Measurements from ENCODE around the gene SERPINE1.

The SERPINE1 gene

DNA sequence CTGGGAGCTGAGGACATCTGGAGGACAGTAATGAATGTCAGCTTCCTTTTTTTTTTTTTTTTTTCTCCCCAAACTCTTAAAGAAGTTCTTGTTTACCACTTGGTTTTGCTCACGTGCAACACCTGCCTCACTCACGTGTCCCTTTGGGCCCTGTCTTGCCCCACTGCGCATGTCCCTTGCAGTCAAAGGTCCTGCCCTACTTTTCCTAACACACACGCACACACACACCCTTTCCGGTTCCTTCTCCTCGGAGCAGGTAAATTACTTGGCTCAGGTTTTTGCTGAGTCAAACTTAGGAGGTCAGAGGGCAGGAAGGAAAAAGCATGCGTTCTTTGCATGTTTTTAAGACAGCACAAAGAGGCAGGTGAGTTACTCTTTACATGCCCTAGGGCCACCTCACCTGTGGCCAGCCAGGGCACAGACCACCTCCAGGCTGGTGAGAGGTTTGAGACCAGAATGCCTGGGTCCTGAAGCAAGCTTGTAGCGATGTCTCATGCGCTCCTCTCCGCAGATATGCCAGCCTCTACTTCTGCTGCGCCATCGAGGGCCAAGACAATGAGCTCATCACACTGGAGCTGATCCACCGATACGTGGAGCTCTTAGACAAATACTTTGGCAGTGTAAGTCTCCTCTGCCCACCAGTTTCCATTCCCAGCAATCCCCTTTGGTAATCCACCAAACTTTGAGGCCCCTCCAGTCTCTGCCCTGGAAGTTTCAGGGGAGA, 30.1 kb downstream of the SERPINE1 start:
- DNase-seq, result no peak

DNA sequence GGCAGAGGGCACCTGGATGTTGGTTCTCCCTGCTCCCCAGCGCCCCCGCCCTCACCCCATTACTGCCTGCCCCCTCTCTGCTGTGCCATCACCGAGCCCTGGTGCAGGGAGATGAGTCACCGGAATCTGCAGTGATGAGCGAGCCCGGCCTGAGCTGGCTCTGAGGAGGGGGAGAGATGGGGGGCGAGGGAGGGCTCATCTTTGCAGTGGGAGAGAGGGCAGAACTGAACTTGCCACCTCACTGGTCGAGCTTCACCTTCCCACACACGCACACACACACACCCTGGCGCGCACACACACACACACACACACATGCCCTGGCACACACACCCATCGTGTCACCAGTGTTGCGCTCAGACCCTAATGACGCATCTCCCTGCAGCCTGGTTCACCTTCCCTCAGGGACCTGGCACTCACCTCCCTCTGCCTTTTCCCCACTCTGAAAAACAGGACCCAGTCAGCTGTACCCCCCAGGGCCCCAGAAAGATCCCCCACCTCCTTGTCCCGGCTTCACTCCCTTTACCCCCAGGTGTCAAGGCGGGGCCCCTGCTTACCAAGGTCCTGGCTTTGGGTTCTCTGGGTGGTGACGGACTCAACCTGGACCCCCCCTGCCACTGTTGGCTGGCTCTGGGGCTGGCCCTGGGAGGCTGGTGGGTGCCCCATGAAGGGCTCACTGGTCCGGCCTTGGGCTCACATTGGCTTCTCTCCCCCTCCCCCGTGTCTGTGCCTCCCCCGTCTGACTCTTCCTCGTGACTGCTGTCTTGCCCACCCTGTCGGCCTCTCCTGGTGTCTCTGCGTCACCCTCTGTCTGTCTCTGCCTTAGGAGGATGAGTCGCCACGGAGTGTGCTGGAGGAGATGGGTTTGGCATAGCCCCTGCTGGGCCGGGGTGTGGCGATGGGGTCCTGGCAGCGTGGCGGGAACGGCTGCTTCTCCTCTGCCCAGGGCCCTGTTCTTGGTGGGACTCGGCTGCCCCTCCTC, 33.1 kb downstream of the SERPINE1 start:
- DNase-seq, result no peak

DNA sequence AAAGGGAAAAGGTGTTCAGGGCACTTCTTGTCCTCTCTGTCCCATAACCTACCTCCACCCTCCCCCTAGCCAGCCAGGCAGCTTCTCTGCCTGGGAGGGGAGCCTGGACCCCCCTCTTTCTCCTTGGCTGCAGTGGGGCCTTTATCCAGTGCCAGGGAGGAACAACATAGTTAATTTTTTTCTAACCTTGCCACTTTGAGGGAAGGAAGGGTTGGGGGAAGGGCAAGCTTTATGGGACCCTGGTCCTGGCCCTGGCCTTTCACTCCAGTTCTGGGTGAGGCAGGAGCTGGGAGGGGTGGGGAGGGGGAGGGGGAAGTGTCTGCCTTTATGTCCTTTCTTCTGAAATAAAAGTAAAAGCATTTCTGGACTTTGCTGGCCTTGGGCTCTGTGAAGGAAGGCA, 34.0 kb downstream of the SERPINE1 start:
- DNase-seq, result no peak

DNA sequence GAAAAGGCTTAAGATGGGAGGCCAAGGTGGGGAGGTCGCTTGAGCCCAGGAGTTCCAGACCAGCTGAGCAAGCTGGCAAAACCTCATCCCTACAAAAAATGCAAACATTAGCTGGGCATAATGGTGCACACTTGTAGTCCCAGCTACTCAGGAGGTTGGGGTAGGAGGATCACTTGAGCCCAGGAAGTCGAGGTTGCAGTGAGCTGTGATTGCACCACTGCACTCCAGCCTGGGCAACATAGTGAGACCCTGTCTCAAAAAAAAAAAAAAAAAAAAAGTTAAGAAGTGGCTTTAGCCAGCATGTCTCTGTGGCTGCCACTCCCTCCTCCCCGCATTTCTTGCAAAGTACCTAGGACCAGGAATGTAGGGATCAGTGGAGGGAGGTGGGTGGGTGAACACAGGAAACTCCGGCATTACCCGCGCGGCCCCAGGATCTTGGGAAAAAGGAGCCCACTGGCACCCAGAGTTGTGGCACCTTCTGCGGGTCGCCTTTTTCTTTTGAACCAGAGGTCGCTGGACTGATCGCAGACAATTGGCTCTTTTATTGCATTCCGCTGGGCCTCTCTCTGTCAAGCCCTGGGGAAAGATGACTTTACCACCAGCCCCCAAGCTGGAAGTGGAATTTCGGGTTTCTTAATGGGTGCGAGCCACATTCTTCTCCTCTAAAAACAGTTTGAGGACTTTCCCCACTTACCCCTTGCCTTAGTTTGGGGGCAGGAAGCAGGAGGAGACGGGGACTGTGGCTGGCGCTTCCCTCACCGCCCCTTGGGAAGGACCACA, 35.0 kb downstream of the SERPINE1 start:
- no peak for DNase-seq

DNA sequence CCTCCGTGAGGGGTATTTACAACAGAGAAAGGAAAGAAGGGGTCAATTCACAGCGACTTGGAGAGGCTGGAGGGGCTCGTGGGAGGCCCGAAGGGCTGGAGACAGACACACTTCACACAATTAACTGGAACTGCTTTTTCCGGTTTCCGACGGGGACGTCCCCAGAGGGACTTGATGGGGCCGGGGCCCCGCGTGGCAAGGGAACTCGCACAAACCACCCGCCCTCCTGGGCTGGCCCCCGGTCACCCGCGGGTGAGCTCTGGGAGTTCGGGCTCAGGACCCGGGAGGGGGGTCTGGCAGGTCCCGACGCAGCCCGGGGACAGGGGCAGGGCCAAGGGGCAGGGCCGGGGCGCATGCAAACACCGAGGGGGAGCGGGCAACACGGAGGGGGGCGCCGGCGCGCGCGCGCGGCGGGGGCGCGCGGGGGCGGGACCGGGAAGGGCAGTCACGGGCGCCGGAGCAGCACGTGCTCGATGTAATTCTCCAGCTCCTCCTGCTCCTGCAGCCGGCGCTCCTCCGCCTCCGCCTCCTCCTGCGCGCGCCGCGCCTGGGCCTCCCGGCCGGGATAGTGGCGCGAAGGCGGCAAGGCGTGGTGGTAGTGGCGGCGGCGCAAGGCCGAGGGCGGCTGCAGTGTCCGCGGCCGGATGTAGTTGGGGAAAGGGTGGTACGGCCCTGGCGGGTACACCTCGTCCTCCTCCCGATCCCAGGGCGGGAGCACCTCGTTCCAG, 35.8 kb downstream of the SERPINE1 start:
- peak; percentile 56 for DNase-seq

DNA sequence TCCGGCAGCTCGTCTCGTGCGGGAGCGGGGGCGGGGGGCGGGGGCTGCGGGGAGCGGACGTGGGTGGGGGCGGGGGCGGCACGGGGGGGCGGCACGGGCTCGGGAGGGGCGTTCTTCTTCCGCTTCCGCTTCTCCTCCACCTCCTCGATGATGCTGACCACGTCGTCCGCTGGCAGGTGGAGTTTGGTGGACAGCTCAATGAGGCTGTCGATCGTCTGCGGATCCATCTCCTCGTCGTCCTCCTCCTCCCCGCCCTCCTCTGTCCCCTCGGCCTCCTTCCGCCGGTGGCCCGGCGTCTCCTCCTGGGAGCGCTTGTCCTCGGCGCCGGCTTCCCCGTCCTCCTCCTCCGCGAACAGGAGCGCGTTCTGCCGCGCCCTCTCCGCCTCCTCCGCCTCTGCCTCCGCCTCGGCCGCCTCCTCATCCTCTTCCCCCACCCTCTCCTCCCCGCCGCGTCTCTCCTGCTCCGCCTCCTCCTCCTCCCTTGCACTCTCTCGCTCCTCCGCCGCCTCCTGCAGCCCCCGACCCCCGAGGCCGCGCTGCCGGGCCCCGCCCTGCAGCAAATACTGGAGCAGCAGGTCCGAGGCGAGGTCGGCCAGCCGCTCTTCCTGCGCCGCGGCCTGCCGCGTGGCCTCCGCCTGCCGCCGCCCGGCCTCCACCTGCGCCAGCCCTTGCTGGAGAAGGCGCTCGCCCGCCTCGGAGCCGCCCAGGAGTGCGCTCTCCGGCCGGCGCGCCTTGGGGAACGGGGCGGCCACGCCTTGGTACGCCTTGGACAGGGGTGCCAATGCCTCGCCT, 36.6 kb downstream of the SERPINE1 start:
- DNase-seq, result peak; percentile 61

DNA sequence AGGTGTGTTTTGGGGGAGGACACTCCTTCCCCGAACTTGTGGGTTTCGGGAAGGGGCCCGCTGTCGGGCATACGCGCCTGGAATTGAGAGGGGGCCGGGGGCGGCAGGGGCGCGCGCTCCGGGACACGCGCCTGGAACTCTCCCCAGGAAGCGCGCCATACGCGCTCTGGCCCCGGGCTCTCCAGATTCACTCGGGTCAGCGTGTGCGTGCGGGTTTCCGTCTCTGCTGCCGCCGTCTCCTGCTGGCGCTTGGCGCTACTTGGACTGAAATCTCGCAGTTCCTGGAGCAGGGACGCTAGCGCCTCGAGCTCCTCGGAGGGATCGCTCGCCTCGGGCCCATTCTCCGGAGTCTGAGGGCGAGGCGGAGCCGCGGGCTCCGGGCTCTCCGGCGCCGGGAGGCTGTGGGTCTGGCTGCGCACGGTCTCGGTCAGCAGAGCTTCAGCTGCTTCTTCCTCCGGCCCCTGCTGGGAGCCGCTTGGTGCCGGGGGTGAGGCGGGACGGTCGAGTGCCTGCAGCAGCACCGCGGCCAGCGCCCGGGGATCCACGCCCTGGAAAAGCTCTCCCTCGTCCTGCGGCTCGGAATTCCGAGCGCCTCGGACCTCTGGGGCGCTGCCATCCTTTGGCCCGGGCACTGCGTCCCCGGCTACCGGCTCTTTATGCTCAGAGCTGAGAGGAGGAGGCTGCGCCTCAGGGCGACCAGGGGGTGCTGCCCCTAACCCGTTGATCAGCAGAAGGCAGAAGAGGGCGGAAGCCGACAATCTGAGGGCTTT, 37.4 kb downstream of the SERPINE1 start:
- DNase-seq, result no peak

DNA sequence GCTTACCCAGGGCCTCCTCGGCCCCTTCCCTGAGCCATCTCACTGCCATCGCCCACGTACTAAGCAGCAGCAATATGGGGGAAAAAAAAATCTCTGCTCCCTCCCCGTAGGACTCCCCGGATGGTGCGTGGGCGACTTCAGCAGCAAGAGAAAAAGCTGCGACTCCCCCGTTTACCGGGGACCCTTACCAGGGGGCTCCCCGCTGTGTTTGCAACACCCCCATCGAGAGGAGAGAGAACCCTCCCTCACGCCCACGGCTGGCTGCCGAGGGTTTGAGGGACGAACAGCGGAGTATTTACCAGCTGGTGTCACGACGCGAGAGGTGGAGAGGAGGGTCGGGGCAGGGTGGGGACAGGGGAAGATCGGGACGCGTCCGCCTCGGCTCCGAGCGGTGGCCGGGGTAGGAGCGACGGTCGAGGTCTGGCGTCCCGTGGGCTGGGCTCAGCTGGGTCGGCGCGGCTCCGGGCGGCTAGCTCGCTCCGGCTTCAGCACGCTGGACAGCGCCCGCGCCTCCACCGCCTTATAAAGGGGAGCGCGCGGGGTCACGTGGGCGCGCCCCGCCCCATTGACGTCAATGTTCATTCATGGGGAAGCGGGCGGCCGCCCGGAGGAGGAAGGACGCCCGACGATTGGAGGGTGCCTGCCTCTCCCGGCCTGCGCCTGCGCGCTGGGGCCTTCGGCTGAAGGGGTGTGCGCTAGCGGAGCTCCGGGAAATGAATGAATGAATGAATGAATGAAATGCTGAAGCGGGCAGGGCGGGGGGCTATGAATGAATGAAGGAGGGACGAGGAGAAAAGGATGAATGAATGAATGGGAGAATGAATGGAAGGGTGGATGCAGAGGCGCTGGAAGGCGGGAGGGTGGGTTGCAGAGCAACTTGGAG, 38.4 kb downstream of the SERPINE1 start, which contains the start of gene VGF:
VGF (minus strand) TSS at position 495 of the 883 bp plus-strand sequence. CDS start 726 bp downstream, outside the sequence.
- DNase-seq, result peak; percentile 96

DNA sequence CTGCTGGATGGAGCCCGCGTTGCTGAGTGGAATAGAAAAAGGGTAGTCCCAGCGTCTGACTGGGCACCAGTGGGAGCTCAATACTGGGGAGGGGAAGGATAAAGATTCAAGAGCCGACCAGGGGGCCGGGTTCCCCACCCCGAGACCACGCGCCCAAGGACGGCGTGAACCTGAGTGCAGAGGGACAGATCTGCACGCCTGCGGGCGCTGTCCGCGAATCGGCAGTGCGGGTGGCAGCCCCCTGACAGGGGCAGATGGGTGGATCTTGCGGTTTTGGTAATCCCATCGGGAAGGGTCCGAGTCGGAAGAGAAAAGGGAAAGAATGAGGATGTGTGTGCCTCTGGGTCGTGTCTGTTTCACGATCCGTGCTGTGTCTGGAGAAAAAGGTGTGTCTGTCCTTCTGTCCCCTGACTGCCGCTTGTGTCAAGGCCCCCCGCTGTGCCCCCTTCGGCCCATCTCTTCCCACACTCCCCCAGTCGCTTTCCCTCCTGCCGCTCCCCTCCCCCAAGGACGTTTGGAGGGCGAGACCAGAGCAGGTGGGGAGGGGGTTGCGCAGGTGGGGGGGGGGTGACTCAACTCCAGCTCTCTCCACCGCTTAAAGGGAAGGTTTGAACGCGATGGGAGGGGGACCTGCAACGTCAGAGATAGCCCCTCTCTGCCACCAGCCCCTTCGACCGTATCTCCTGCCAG, 39.2 kb downstream of the SERPINE1 start:
- no peak for DNase-seq

DNA sequence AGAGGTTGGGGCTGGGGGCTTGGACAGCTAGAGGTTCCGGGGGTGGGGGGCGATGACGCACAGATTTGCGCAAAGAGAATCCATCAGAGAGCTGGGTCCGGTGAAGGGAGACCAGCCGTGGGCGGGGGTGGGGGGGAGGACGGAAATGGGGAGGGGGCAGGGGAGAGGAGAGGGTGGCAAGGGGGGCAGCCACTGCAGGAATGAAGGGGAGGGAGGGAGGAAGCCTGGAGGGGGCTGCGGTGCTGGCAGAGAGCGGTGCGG, 39.7 kb downstream of the SERPINE1 start:
- DNase-seq, result no peak

DNA sequence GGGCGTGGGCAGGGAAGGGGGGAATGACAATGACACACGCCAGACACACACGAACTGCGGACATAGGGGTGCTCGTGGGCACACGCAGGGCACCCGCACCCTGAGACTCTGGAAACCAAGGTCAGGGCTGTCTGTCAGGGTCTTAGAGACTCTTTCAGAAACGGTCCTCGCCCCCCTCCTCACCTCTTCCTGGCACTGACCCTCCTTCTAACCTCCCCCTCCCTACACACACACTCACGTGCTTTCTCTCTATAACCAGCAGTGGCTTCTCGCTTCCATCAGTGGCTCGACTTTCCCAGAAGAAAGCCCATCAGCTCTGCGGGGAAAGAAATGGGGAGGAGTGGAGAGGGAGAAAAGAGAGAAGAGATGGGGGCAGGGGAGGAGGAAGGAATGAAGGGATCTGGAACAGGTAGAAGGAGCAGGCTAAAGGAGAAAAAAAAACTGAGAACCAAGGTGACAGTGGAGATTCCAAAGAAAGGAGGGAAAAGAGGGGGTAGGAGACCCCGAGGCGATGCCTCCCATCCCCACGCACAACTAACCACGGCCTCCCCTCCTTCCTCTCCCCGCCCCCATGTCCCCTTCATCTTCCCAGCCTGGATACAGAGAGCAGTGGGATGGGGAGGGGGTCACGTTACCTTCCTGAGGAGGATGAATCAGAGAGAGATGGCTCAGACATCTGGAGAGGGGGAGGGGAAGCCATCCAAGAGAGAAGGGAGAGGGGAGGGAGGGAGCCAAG, 40.2 kb downstream of the SERPINE1 start:
- DNase-seq, result no peak

DNA sequence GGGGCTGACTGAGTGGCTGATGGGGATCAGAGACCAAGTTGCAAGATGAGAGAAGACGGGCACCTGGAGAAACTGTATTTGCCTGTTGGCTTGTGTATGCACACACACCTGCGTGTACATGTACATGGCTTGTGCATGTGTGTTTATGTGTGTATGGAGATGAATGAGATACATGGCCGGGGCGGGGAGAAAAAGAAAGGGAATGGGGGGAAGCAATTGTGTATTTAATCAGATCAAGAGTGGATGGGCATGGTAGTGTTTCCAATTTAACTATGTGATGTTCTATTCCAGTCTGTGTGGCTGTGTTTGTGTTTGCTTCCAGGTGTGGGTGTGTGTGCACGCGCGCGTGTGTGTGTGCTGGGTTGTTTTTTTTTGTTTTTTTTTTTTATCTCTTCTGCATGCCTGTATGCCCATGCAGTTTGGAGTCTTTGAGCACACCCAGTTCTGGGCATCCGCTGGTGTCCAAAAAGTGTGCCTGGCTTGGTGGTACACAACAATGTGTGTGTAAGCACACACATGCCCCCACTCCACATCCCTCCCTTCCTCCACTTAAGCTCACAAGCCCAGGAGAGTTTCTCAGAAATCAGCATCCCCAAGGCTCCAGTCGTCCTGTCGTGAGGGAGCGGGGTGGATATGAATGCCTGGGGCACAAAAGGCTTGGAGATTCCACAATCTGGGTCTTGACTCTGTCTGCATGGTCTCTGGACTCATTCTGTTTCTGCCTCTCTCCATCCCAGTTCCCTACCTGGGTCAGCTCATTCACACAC, 40.9 kb downstream of the SERPINE1 start:
- no peak for DNase-seq

DNA sequence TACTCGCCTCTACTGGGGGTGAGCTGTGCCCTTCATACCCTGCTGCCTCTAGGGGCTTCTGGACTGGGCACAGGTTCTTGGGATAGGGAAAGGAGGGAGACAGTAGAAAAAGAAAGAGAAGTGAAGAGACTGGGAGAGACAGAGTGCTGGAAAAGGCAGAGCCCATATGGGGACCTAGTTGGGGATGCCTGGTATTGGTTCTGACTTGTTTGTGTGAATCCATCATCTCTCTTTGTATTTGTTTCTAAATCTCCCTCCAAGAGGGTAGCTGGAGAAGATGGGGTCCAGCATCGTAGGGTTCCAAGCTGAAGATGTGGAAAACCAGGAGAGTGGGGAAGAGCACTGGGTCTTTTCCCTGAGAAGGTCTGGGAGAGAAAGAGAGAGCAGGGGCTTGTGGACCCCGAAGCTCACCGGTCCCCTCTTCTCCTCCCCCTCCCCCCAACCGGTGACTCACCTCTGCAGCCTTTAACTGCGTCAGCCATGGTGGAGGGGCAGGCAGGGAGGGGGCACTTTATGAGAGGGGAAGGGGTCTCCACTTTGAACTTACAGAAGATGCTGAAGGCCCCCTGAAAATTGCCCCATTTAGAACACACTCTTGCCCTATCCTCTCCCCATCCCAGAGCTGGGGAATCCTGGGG, 41.6 kb downstream of the SERPINE1 start:
- DNase-seq, result no peak

DNA sequence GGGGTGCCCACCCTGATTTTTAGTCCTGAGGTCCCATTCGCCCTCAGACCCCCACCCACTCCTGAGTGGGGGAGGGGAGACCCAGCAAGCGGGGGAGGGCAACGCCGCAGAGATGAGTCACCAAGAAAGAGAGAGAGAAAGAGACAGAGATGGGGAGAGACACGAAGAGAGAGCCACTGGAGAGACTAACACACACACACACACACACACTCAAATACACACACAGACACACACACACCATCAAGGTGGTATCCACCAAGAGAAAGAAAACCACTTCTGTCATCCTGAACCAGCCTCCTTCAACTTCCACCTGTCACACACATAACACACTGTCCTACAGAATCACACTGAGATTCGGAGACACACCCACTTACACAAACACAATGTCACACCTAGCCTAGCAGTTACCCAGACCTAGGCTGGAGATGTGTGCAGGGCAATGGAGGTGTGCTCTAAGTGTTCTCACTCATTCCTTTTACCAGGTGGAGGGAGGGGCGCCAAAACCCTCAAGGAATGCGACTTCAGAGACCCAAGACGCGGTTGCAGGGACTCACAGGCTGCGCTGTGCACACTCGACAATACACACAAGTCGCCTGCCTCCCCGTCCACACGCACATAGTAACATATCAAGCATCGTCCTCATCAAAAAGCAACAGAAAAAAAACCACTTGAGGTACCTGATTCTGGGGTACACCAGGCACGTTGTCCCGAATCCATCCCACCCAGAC, 42.4 kb downstream of the SERPINE1 start:
- DNase-seq, result no peak

DNA sequence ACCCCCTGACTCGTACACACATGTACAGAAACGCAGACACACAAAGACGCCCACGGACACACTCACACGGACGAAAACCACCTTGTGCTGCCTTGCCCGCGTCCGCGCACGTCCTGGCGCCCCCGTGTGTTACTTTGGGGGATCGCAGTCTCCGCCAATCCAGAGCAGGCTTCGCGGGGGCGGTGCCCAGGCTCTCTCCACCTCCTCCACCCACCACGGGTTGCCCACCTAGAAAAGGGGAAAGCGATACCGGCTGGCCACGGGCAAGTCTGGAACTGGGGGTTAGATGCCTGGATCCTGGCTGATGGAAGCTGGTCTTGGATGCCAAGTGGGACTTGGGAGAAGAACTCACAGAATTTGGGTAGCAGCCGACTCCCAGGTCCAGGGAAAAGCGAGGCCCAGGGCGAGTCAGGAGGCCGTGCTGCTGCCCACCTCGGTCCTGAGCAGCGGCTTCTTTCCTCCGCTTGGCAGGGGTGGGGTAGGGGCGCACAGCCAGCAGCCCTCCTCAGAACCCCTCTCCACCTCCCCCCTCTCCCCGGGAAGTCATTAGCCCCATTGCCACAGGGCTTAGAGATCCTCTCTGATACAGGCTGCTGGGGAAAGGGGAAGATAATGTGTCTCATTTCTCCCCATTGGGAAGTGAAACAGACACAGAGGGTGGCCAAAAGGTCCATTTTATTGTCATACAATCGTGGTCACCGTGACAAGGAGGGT, 43.1 kb downstream of the SERPINE1 start:
- peak; percentile 87 for DNase-seq

All from activated CD4-positive, alpha-beta T cell treated with anti-CD3 and anti-CD28 coated beads, Interleukin-2, Interleukin-6, amounts not matched to agents 100 ng/mL and 50 ng/mL, durations not matched to agents 16 hours and 8 hours (primary cell).